K562 (cell line): ENCODE measurements around the gene APIP. TPM values are rescaled to one million over a fixed set of nuclear protein-coding genes. Genes with fewer than 3 reads are reported as not detected.
A peak's percentile ranks its signal among the peaks of the same experiment; 100 is the strongest.

Experiments
- ATAC-seq: fragments of 200-7000 bp; cut with Tn5 transposase; 3 replicates; pipeline ENCODE4 v1.9.1; 2020; ENCODE audit warnings: moderate library complexity
- BruUV-seq: library from RNA; stranded (reverse); fragments of 400-500 nt; replicated peaks from 2 replicates; lab custom pipeline; 2021; lab: Mats Ljungman, UMichigan
- CTCF ChIA-PET: fragments of 300-600 bp; formaldehyde crosslinking; extraction: SDS; loops from one replicate; lab custom pipeline; 2021; ENCODE audit warnings: low intra/inter-chr PET ratio; lab: Yijun Ruan, JAX
- POLR2A ChIA-PET: fragments of 300-600, 350-650 bp; sonication (Branson Sonifier 250); formaldehyde crosslinking; extraction: SDS; loops from one replicate; lab custom pipeline; 2021; ENCODE audit warnings: antibody characterized with exemption, inconsistent platforms; lab: Yijun Ruan, JAX
- DNase-seq, 4 experiments: peaks; one replicate each; pipeline versions ENCODE4 v3.0.0 to v3.0.0-alpha.2; 2011 to 2018; ENCODE audit warnings: low spot score in 3 of 4, mixed read lengths in 3 of 4; ENCODE audit errors: extremely low read depth in 1 of 4
- FAIRE-seq: peaks from 2 replicates; lab custom pipeline; 2011; peaks lifted over from hg19 to GRCh38; lab: Jason Lieb, UNC
- H2AFZ ChIP-seq: 2 replicates; pipeline ENCODE4 v1.6.0; 2011; ENCODE audit warnings: low read depth, low read length, control low read depth, inconsistent platforms
- H3K27ac ChIP-seq: fragments of 200-600 bp; 3 replicates; pipeline ENCODE4 v1.8.0; 2011; ENCODE audit warnings: low read depth, mild to moderate bottlenecking, control low read depth, inconsistent platforms, low read length, moderate library complexity, mixed read lengths; ENCODE audit errors: extremely low read depth
- H3K27me3 ChIP-seq, 2 experiments: fragments of 300-600 bp in 1 of 2; 2 replicates in 1 of 2; 3 replicates in 1 of 2; pipeline versions ENCODE4 v1.6.0 to v1.8.0; 2011; ENCODE audit warnings: inconsistent platforms in 2 of 2, low read length in 2 of 2, mild to moderate bottlenecking in 1 of 2, mixed read lengths in 1 of 2, moderate library complexity in 1 of 2; ENCODE audit not compliant: control insufficient read depth in 2 of 2, insufficient read depth in 2 of 2
- H3K36me3 ChIP-seq: fragments of 300-600 bp; 3 replicates; pipeline ENCODE4 v1.8.0; 2011; ENCODE audit warnings: mild to moderate bottlenecking, low read length, inconsistent platforms; ENCODE audit not compliant: control insufficient read depth, insufficient read depth
- H3K4me1 ChIP-seq, 2 experiments: fragments of 200-600 bp in 1 of 2; replicated peaks in 1 of 2; 2 replicates in 1 of 2; 3 replicates in 1 of 2; pipeline versions ENCODE4 v1.5.1 to v1.8.0; 2011; ENCODE audit warnings: inconsistent platforms in 2 of 2, low read length in 2 of 2, mild to moderate bottlenecking in 1 of 2, mixed read lengths in 1 of 2, moderate library complexity in 1 of 2; ENCODE audit not compliant: control insufficient read depth in 2 of 2, insufficient read depth in 2 of 2
- H3K4me2 ChIP-seq: 2 replicates; pipeline ENCODE4 v1.6.1; 2011; ENCODE audit warnings: low read length, control low read depth, inconsistent platforms, mixed read lengths; ENCODE audit not compliant: insufficient read depth
- H3K4me3 ChIP-seq: fragments of 200-600 bp; sonication (generic), shearing (Covaris generic); 2 replicates; pipeline ENCODE4 v1.5.1; 2016; ENCODE audit warnings: control low read depth, inconsistent platforms
- H3K79me2 ChIP-seq: fragments of 200-600 bp; 3 replicates; pipeline ENCODE4 v1.8.0; 2011; ENCODE audit warnings: low read length, inconsistent platforms; ENCODE audit not compliant: control insufficient read depth, insufficient read depth
- H3K9ac ChIP-seq, 2 experiments: 2 replicates each; pipeline versions ENCODE4 v1.6.0 to v1.6.1; 2011; ENCODE audit warnings: low read depth in 2 of 2, low read length in 2 of 2, control low read depth in 1 of 2, inconsistent platforms in 1 of 2, mild to moderate bottlenecking in 1 of 2, mixed read lengths in 1 of 2; ENCODE audit not compliant: insufficient read depth in 1 of 2
- H3K9me1 ChIP-seq: one replicate; pipeline ENCODE4 v1.6.0; 2011; ENCODE audit warnings: inconsistent platforms, mild to moderate bottlenecking, low read length, moderate library complexity; ENCODE audit not compliant: control insufficient read depth, insufficient read depth
- H3K9me3 ChIP-seq: replicated peaks from 2 replicates; pipeline ENCODE4 v1.5.1; 2011; ENCODE audit warnings: low read depth, low read length, inconsistent platforms; ENCODE audit not compliant: control insufficient read depth, insufficient read depth
- H4K20me1 ChIP-seq: replicated peaks from 2 replicates; pipeline ENCODE4 v1.6.1; 2011; ENCODE audit warnings: low read length, inconsistent platforms, mixed read lengths; ENCODE audit not compliant: control insufficient read depth, insufficient read depth
- ATF1 ChIP-seq, 2 experiments: fragments of 450-650 bp in 1 of 2; IDR thresholded peaks; 2 replicates each; pipeline ENCODE4 v1.6.1; 2016; ENCODE audit warnings: missing compliant biosample characterization in 1 of 2, missing genetic modification characterization in 1 of 2
- ATF3 ChIP-seq, 2 experiments: fragments of 450-650 bp in 1 of 2; sonication (generic) in 1 of 2; formaldehyde crosslinking in 1 of 2; IDR thresholded peaks in 1 of 2; conservative IDR thresholded peaks in 1 of 2; 2 replicates each; pipeline versions ENCODE4 v1.6.1 to v1.8.1; 2016 to 2023; ENCODE audit warnings: mild to moderate bottlenecking in 2 of 2, moderate library complexity in 2 of 2, inconsistent platforms in 1 of 2, missing genetic modification reagents in 1 of 2
- CBFA2T3 ChIP-seq: fragments of 450-650 bp; IDR thresholded peaks from 2 replicates; pipeline ENCODE4 v1.6.1; 2017
- CEBPB ChIP-seq: fragments of 450-650 bp; IDR thresholded peaks from 2 replicates; pipeline ENCODE4 v1.6.1; 2016; ENCODE audit warnings: missing genetic modification characterization, missing compliant biosample characterization
- FOSL1 ChIP-seq: fragments of 200-800 bp; sonication (Bioruptor generic); conservative IDR thresholded peaks from 2 replicates; pipeline ENCODE4 v1.6.1; 2016; ENCODE audit warnings: missing genetic modification characterization, missing compliant biosample characterization
- MCM3 ChIP-seq: fragments of 450-650 bp; IDR thresholded peaks from 2 replicates; pipeline ENCODE4 v1.6.1; 2016
- MEF2D ChIP-seq: conservative IDR thresholded peaks from 2 replicates; pipeline ENCODE4 v1.6.1; 2016; ENCODE audit warnings: low read depth, missing genetic modification characterization, missing compliant biosample characterization
- RBM39 ChIP-seq: fragments of 200-400 bp; formaldehyde crosslinking; optimal IDR thresholded peaks from 2 replicates; pipeline ENCODE3; 2018; ENCODE audit warnings: low read depth, low read length
- SREBF2 ChIP-seq: sonication (generic); formaldehyde crosslinking; IDR thresholded peaks from 2 replicates; pipeline ENCODE4 v1.4.0; 2020; ENCODE audit warnings: mild to moderate bottlenecking, missing genetic modification reagents
- TBL1XR1 ChIP-seq, 2 experiments: IDR thresholded peaks; 2 replicates each; pipeline ENCODE4 v1.6.1; 2012; ENCODE audit warnings: improper control_type of control experiment in 2 of 2, low read length in 2 of 2, mild to moderate bottlenecking in 1 of 2
- ZC3H11A ChIP-seq: IDR thresholded peaks from 2 replicates; pipeline ENCODE4 v1.6.1; 2012; ENCODE audit warnings: low read depth, low read length, improper control_type of control experiment
- ZNF197 ChIP-seq: fragments of 200-800 bp; sonication (Bioruptor generic); IDR thresholded peaks from 2 replicates; pipeline ENCODE4 v1.6.1; 2016; ENCODE audit warnings: low read depth, missing genetic modification characterization, missing compliant biosample characterization
- ZNF280B ChIP-seq: fragments of 250-450 bp; sonication (Bioruptor Pico); IDR thresholded peaks from 2 replicates; pipeline ENCODE4 v1.5.1; 2021; ENCODE audit warnings: mild to moderate bottlenecking
- ZNF551 ChIP-seq: fragments of 250-450 bp; sonication (Bioruptor Pico); IDR thresholded peaks from 2 replicates; pipeline ENCODE4 v1.5.0; 2021; ENCODE audit warnings: mild to moderate bottlenecking, moderate library complexity
- ZNF699 ChIP-seq: fragments of 250-450 bp; sonication (Bioruptor Pico); IDR thresholded peaks from 2 replicates; pipeline ENCODE4 v1.8.0; 2021; ENCODE audit warnings: mild to moderate bottlenecking, moderate library complexity; ENCODE audit not compliant: insufficient replicate concordance
- ZNF75A ChIP-seq: fragments of 450-650 bp; formaldehyde crosslinking; IDR thresholded peaks from 2 replicates; pipeline ENCODE4 v1.4.0; 2020; ENCODE audit warnings: mild to moderate bottlenecking
- WGBS: fragments of 100-300 bp; shearing (Covaris generic); methylation state at CpG from one replicate; pipeline ENCODE4 v1.1.6; 2016; ENCODE audit warnings: low coverage, mixed read lengths; ENCODE audit not compliant: insufficient coverage; ENCODE audit errors: missing lambda C conversion rate; 5-methylcytosine and 5-hydroxymethylcytosine counted together
- in situ Hi-C: fragments of 300-500 bp; cut with MboI; formaldehyde crosslinking; loops from 4 replicates; pipeline ENCODE4 v1.15.0; 2018; ENCODE audit warnings: inconsistent platforms, mixed read lengths
- intact Hi-C: fragments of 100-400 bp; cut with micrococcal nuclease; formaldehyde crosslinking; loops from 2 replicates; pipeline ENCODE4 v1.14.2; 2022
- polyA plus RNA-seq, 8 experiments: library from polyadenylated mRNA; depleted of rRNA in 4 of 8; stranded (reverse) in 5 of 8; unstranded in 3 of 8; fragments of >200 nt; fragmentation: Nextera tagmentation in 2 of 8; fragmentation: Illumina TruSeq in 1 of 8; extraction: Ambion mirVana in 2 of 8; extraction: Trizol in 1 of 8; gene quantifications; 2 replicates each; pipeline versions ENCODE4 v1.2.1 to v1.2.3, GENCODE V29; 2011 to 2014; ENCODE audit warnings: inconsistent platforms in 1 of 8, missing spikeins in 1 of 8
- total RNA-seq, 7 experiments: library from RNA; depleted of rRNA in 6 of 7; stranded (reverse); fragments of >200 nt in 6 of 7; fragmentation: Illumina TruSeq in 2 of 7; extraction: Trizol in 2 of 7; gene quantifications; 2 replicates each; pipeline versions ENCODE4 v1.2.1 to v1.2.3, GENCODE V29; 2011 to 2021; ENCODE audit warnings: low replicate concordance in 1 of 7
- TF ChIP-seq, protein P1 (sequence below): sonication (generic); formaldehyde crosslinking; IDR thresholded peaks from 2 replicates; pipeline ENCODE4 v1.8.1; 2023; ENCODE audit warnings: mild to moderate bottlenecking, missing genetic modification reagents
- TF ChIP-seq, protein P2 (sequence below): fragments of 450-650 bp; IDR thresholded peaks from 2 replicates; pipeline ENCODE4 v1.6.1; 2016; ENCODE audit warnings: low read depth, mild to moderate bottlenecking, moderate library complexity
- TF ChIP-seq, protein P3 (sequence below): fragments of 250-450 bp; sonication (Bioruptor Pico); IDR thresholded peaks from 2 replicates; pipeline ENCODE4 v1.5.0; 2020; ENCODE audit warnings: mild to moderate bottlenecking

APIP gene
- total and polyA plus RNA-seq, 9 of the 15 experiments (the other 6 are each of a cell fraction or from before 2014, with no cell fraction given): 63.7 to 110 (median 82.8) TPM

GRCh38 chr11:34881900-34882299, 34.3 kb downstream of the APIP start:
- no peaks in the 10 kb centered on the region for H3K4me1 ChIP-seq
- H3K4me2 ChIP-seq: no peak overlapping the region
- no peak overlapping the region for H3K4me3 ChIP-seq
- H3K9me1 ChIP-seq: no peaks in the 10 kb centered on the region
- no peak overlapping the region for H2AFZ ChIP-seq
- CTCF ChIA-PET: no interaction called here
- WGBS: 97% methylated on average over 3 of the region's 3 CpGs
- POLR2A ChIA-PET: no interaction called here
- H3K36me3 ChIP-seq: peaks cover 27% of the 10 kb centered on the region; the same call in 1 of the 3 replicates
- DNase-seq (no peak), FAIRE-seq (no peak), ATAC-seq (no peak)
- H3K27ac ChIP-seq: no peak overlapping the region
- no peaks in the 10 kb centered on the region for H3K79me2 ChIP-seq
- intact Hi-C loops: no loop called here
- no peak overlapping the region for H3K9ac ChIP-seq
- in situ Hi-C loops: no loop called here
- H4K20me1 ChIP-seq: no peaks in the 10 kb centered on the region
- H3K27me3 ChIP-seq: no peaks in the 10 kb centered on the region
- H3K9me3 ChIP-seq: no peaks in the 10 kb centered on the region
- BruUV-seq: no TSS peak
- TF ChIP-seq RBM39 (no peak), ATF1 (CRISPR knock-in tag; IDR thresholded peaks at IDR 0.05) (no peak), ATF1 (tag; IDR thresholded peaks at IDR 0.05) (no peak), CBFA2T3 (no peak), ZNF197 (CRISPR knock-in tag) (no peak), FOSL1 (tag) (no peak), CEBPB (tag) (0 out of 2 replicates have a peak, but pooled peaks have one; percentile 19), ZNF551 (CRISPR knock-in tag) (no peak), ZNF280B (CRISPR knock-in tag) (no peak), MCM3 (no peak), TBL1XR1 (IDR thresholded peaks at IDR 0.05; ENCODE audit: low read length in 2 of 2) (no peak), MEF2D (tag) (no peak), ZNF75A (no peak), ZNF699 (CRISPR knock-in tag) (no peak), SREBF2 (CRISPR knock-in tag) (no peak), ATF3 (IDR thresholded peaks at IDR 0.05) (peak; percentile 66), ATF3 (CRISPR knock-in tag; conservative IDR thresholded peaks at IDR 0.05) (no peak), ZC3H11A (no peak)
- TF ChIP-seq, protein P1, sequence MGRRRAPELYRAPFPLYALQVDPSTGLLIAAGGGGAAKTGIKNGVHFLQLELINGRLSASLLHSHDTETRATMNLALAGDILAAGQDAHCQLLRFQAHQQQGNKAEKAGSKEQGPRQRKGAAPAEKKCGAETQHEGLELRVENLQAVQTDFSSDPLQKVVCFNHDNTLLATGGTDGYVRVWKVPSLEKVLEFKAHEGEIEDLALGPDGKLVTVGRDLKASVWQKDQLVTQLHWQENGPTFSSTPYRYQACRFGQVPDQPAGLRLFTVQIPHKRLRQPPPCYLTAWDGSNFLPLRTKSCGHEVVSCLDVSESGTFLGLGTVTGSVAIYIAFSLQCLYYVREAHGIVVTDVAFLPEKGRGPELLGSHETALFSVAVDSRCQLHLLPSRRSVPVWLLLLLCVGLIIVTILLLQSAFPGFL (CRISPR knock-in tag): no peak
- TF ChIP-seq, protein P2, sequence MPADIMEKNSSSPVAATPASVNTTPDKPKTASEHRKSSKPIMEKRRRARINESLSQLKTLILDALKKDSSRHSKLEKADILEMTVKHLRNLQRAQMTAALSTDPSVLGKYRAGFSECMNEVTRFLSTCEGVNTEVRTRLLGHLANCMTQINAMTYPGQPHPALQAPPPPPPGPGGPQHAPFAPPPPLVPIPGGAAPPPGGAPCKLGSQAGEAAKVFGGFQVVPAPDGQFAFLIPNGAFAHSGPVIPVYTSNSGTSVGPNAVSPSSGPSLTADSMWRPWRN: no peak
- TF ChIP-seq, protein P3, sequence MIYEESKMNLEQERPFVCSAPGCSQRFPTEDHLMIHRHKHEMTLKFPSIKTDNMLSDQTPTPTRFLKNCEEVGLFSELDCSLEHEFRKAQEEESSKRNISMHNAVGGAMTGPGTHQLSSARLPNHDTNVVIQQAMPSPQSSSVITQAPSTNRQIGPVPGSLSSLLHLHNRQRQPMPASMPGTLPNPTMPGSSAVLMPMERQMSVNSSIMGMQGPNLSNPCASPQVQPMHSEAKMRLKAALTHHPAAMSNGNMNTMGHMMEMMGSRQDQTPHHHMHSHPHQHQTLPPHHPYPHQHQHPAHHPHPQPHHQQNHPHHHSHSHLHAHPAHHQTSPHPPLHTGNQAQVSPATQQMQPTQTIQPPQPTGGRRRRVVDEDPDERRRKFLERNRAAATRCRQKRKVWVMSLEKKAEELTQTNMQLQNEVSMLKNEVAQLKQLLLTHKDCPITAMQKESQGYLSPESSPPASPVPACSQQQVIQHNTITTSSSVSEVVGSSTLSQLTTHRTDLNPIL (CRISPR knock-in tag): no peak
